IPS DF 19.7 (cell line): Measurements from ENCODE around the gene PATL1.
"Not testable (repeated sequence)": the region's sequence is repeated elsewhere in the genome, so short reads cannot be mapped to it uniquely, and the experiment has no call there.

ENCODE experiments used
- DNase-seq: peaks from one replicate; pipeline ENCODE4 v3.0.0-alpha.2; 2013; ENCODE audit warnings: low read depth, low spot score

The PATL1 gene, protein sequence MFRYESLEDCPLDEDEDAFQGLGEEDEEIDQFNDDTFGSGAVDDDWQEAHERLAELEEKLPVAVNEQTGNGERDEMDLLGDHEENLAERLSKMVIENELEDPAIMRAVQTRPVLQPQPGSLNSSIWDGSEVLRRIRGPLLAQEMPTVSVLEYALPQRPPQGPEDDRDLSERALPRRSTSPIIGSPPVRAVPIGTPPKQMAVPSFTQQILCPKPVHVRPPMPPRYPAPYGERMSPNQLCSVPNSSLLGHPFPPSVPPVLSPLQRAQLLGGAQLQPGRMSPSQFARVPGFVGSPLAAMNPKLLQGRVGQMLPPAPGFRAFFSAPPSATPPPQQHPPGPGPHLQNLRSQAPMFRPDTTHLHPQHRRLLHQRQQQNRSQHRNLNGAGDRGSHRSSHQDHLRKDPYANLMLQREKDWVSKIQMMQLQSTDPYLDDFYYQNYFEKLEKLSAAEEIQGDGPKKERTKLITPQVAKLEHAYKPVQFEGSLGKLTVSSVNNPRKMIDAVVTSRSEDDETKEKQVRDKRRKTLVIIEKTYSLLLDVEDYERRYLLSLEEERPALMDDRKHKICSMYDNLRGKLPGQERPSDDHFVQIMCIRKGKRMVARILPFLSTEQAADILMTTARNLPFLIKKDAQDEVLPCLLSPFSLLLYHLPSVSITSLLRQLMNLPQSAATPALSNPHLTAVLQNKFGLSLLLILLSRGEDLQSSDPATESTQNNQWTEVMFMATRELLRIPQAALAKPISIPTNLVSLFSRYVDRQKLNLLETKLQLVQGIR

DNA sequence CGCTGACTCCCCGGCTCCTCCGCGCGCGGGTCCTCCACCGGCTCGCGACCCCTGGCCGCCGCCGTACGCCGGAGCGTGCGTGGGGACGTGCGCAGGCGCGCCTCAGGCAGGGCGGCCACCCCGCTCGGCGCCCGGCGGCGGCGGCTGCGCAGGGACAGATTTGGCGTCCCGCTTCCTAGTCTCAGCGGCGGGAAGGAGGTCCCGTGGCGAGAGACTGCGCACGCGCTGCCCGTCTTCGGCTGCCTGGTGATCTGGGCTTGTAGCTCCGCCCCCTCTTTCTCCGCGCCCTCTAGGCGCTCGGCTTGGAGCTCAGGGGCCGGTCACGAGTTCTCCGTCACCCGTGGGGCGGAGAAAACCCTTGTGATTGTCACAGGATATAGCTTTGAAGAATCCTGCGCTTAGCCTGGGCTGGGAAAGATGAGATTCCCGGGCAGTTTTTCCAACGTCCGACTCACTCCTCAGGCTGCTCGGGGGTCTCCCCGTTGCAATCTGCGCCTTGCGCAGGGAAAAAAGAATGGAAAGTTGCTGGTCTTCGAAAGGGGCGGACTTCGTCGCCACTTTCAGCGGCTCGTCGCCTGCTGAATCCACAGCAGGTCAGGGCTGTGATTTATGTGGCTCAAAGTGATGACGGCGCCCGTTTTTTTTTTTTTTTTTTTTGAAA is at the start of gene PATL1:
PATL1 (minus strand) TSS at position 88 of the 661 bp plus-strand sequence. CDS start 142 bp downstream, outside the sequence.
- peak; percentile 78 for DNase-seq

DNA sequence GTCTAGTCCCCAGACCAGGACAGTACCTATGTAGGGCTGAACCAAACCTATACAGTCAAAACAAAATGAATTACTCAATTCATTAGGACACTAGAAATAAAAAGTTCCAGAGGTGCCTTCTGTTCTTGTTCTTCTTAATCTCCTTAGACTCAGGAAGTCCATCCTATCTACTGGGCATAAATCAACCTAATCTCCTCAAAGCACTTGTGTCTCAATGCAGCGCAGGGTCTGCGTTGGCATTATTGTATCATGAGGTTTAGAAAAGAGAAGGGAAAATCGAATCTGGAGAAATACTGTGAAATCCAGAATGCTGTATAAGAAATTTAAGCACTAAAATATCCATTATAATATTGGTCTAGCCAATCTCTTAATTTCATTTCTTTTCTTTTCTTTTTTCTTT is 47.2 kb upstream of the PATL1 start:
- DNase-seq = no peak

DNA sequence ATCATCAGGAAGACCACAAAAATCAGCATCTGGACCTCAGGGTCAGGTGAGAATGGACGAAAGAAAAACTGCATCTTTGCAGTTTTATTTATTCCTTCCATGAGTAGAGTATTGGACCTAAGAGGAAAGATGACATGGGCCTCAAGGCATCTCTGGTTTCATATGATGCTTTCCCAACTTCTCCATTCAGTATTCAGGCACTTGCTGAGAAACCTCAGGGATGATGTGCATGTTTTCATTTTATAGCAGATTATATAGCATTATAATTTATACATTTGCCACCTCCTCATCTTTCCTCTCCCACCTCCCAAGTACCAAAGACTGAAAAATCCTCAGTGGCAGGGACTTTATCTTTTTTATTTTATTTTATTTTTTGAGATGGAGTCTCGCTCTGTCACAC is 44.9 kb upstream of the PATL1 start, which contains the start of gene OR10V1:
OR10V1 (minus strand) TSS at position 101 of the 400 bp plus-strand sequence; CDS start at position 101, 0 bp downstream.
- DNase-seq = no peak

DNA sequence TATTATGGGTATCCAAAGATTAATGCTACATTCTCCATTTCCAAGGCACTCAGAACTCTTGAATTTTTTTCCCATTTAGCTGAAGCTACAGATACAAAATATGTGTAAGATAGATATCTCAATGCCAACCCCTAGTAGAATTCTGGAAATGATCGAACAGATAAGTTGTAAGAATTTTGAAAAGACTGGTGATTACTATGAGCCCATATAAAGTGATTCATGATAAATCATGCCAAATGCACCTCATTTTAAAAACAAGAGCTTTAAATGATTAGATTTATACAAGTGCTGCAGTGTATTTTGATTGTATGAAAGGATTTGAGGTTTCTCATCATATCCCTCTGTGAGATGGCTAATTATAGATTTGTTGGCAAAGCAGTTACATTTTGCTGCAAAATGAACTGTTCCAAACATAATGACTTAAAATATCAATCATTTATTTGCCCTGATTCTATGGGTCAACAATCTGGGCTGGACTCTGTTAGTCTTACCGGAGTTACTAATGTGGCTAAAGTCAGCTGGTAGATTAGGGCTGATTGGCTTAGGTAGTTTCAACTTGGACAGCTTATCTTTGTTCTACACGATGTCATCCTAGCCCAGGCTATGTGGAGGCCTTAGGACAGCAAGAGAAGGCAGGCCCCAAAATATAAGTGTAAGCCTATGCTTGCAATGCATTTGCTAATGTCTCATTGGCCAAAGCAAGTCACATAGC is 41.5 kb upstream of the PATL1 start:
- no peak for DNase-seq

DNA sequence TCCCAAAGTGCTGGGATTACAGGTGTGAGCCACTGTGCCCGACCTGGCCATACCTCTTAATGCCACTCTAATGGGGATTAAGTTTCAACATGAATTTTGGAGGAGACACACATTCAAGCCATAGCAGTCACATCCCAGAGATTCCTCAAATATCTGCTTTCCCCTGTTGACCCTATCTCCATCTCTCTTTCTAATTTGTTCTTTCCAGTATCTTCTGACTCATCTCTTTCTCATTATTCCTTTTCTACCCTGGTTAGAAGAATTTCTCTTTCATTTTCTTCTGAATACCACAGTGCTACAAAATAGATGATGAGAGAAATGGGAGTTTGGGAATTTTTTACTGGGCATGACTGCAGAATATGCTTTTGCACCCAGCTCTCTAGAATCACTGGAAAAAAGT is 39.7 kb upstream of the PATL1 start:
- no peak for DNase-seq

DNA sequence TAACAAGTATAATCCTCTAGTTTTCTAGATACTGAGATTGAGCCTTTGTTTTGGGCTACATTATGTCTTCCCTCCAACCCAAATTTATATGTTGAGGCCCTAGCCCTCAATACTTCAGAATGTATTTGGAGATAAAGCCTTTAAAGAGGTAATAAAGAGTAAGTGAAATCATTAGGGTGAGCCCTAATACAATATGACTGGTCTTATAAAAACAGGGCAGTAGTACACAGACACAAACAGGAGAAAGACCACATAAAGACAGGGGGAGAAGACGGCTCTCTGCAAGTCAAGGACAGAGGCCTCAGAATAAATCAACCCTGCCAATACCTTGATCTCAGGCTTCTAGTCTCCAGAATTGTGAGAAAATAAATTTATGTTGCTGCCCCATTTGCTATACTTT is 38.5 kb upstream of the PATL1 start:
- DNase-seq = no peak

DNA sequence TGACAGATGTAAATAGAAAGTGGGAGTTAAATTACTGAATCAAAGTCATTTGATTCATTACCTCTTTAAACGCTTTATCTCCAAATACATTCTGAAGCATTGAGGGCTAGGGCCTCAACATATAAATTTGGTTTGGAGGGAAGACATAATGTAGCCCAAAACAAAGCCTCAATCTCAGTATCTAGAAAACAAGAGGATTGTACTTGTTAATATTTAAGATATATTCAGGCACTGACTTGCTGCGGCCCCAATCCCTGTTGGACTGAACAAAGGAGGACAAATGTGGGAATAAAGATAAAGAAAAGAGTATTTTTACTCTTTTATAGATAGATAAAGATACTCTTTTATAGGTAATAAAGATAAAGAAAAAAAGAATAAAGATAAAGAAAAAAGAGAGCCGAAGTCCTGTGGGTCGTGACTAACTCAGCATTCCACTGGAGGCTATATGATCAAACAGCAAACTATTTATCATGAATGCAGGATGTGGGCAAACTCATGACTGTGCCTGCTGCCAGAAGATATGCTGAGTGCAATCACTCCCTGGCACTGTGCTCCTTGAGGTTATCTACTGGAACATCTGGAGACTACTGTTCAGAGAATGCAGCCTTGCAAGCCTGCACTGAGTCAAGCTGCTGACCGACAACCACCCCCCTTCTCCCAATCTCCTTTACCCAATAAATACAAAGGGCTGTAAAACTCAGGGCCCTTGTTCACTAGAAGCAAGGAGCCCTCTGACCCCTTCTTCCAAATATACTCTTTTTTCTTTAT is 37.9 kb upstream of the PATL1 start:
- no peak for DNase-seq

DNA sequence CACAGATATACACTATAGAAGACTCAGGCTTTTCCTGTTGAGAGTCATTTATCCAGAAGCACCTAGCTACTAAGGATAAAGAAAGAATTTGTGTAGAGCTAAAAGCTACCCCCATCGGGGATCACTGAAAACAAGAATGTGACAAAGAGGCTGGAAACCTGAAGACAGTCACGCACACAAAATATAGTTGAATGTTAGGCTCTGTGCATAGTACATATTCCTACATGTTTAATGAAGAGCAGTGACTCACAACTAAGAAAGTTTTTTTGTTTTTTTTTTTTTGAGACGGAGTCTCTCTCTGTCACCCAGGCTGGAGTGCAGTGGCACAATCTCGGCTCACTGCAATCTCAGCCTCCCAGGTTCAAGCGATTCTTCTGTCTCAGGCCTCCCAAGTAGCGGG is 36.5 kb upstream of the PATL1 start:
- no peak for DNase-seq

DNA sequence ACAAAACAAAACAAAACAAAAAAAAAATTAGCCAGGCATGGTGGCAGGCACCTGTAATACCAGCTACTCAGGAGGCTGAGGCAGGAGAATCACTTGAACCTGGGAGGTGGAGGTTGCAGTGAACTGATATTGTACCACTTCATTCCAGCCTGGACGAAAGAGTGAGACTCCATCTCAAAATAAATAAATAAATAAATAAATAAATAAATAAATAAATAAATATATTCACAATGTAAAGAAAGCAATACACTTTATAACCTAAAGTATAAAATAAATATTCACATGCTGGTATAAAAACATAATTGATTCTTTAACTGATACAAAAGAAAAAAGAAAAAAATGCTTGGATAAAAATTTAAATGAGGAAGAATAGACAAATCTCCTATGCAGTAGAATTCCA is 34.7 kb upstream of the PATL1 start:
- not testable (repeated sequence) for DNase-seq

DNA sequence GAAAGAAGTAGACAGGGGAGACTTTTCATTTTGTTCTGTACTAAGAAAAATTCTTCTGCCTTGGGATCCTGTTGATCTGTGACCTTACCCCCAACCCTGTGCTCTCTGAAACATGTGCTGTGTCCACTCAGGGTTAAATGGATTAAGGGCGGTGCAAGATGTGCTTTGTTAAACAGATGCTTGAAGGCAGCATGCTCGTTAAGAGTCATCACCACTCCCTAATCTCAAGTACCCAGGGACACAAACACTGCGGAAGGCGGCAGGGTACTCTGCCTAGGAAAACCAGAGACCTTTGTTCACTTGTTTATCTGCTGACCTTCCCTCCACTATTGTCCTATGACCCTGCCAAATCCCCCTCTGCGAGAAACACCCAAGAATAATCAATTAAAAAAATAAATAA is 31.3 kb upstream of the PATL1 start:
- not testable (repeated sequence) for DNase-seq

DNA sequence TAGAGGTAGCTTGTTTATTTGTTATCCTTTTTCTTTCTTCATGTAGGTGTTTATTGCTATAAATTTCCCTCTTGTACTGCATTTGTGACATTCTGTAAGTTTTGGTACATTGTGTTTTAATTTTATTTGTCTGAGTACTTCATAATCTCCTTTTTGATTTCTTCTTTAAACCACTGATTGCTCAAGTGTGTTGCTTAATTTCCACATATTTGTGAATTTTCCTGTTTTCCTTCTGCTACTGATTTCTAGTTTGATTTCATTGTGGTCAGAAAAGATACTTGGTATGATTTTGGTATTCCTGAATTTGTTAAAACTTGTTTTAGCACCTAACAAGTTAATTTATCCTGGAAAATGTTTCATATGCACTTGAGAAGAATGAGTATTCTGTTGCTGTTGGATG is 29.7 kb upstream of the PATL1 start:
- DNase-seq = no peak

DNA sequence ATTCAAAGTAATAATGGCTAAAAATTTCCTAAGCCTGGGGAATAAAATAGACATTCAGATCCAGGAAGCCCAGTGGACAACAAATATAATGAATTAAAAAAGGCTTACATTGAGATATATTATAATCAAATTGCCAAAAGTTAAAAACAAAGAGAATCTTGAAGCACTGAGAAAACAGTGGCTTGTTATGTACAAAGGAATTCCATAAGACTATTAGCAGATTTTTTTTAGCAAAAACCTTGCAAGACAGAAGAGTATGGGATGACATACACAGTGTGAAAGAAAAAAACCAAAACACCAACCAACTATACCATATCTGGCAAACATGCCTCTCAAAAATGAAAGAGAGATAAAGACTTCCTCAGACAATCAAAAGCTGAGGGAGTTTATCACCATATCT is 24.1 kb upstream of the PATL1 start:
- no peak for DNase-seq

DNA sequence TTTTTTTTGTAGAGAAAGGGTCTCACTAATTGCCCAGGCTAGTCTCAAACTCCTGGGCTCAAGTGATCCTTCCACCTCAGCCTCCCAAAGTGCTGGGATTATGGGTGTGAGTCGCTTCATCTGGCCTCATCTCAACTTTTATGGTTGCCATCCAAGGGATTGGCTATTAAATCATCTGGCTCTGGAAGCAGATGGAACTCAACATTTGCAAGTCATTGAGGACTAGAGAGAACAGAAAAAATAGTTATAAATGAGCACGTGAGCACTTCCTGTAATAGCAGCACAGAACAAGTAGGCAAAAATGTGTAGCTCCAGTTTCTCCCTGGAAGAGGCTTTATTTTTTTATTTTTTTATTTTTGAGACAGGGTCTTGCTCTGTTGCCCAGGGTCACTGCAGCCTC is 22.3 kb upstream of the PATL1 start:
- DNase-seq = no peak

DNA sequence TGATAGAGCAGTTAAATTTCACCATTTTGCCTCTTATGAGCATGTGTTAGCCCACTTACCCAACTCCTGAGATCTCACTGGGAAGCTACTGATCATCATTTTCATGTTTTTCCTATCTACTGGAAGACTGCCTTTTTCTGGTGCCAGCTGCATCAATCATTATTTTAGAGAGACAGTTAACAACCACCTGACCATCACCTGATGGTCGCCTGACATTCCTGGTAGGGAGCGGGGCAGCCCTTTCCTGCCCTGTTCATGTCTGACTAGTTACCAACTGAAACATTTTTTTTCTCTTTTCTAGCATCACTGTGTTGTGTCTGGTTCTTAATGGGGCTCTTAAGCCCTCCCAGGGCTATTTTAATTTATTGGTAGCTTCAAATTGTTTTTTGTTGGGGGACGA is 20.2 kb upstream of the PATL1 start:
- DNase-seq = no peak

DNA sequence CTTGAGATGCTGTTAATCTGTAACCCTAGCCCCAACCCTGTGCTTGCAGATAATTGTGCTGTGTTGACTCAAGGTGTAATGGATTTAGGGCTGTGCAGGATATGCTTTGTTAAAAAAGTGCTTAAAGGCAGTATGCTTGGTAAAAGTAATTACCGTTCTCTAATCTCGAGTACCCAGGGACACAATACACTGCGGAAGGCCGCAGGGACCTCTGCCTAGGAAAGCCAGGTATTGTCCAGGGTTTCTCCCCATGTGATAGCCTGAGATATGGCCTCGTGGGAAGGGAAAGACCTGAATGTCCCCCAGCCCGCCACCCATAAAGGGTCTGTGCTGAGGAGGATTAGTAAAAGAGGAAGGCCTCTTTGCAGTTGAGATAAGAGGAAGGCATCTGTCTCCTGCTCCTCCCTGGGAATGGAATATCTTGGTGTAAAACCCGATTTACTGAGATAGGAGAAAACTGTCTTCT is 12.5 kb upstream of the PATL1 start:
- not testable (repeated sequence) for DNase-seq

DNA sequence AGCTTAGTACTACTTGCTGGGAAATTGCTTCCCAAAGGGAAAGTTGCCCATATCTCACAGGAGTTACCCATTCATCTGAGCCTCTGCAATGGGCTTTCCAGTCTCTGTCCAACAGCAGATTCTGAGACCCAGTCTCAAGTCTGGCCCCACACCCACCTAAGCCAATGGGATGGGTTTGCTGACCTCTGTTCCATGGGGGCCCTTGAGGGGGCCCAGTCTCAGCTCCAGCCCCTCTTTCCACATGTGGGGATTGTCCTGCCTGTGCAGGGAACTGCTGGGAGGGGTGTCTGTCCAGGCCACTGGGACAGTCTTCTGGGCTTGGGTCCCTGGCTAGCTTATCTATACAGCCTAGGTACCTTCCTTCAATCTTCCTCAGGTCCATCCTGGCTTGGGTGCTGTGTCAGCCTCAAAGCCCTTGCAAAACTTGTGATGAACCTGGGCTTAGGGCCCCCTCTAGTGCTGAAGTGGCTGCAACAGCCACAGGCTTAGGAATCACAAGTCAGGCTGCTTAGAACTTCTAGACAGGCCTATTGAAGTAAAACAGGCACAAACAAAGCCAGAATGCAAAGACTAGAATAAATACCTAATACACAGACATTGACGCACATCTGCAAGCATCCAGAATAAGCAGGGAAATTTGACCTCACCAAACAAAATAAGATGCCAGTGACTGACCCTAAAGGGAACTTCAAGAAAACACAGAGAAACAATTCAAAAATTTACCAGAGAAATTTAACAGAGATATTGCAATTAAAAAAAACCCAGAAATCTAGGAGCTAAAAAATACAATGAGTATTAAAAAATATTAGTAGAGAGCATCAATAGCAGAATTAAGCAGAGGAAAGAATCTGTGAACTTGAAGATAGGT is 11.7 kb upstream of the PATL1 start:
- peak; percentile 52 for DNase-seq

DNA sequence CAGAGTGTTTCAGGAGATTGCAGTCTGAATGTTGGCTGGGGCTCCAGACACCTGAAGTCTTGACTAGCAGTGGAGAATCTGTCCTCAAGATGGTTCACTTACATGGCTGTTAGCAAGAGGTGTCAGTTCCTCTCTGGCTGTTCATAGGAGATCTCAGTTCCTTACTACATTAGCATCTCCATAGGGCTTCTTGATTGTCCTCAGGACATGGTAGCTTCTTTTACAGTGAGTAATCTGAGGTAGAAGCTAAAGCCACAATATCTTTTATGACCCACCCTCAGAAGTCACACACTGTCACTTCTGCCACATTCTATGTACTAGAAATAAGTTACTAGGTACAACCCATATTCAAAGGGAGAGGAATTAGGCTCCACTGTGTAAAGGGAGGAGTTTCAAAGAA is 10.5 kb upstream of the PATL1 start:
- no peak for DNase-seq

DNA sequence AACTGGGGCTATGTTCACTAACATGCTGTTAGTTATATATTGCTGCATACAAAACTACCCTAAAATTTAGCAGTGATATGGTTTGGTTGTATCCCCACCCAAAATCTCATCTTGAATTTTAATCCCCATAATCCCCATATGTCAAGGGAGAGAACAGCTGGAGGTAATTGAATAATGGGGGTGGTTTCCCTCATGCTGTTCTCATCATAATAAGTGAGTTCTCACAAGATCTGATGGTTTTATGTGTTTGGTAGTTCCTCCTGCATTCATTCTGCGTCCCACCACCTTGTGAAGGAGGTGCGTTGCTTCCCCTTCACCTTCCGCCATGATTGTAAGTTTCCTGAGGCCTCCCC is 10.0 kb upstream of the PATL1 start:
- no peak for DNase-seq

DNA sequence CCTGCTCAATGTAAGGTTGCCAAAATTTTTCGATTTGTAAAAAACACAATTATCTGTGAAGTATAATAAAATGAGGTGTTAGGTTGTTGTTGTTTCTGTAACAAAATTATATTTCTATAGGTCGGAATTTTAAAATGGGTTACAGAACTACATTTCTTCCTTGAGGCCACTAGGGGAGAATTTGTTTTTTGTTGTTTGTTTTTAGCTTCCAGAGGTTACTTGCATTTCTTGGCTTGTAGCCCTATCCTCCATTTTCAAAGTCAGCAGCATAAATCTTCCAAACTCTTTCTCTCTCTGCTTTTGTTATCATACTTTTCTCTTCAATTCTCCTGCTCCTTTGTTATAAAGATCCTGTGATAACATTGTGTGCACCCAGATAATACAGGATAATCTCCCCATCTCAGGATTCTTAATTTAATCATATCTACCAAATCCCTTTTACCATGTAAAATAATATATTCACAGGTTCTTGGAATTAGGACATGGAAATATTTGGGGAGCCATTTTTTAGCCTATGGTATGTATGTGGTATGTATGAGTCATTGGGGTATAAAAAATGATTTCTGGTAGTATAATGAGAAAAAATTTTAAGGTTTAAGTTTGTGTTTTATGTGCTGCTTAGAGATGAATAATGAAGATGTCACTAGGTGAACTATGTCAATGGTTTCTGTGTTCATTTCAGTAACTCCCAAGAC is 9.4 kb upstream of the PATL1 start:
- DNase-seq = no peak
